DND-41 (cell line): Measurements from ENCODE around the gene ISG20L2.

Experiments used
- CTCF ChIP-seq: IDR thresholded peaks from 2 replicates; pipeline ENCODE4 v1.5.1; 2012; ENCODE audit warnings: borderline replicate concordance, low read length, moderate library complexity, mild to moderate bottlenecking; ENCODE audit not compliant: poor library complexity, severe bottlenecking; ENCODE audit errors: extremely low read depth
- EZH2 ChIP-seq: IDR thresholded peaks from 3 replicates; pipeline ENCODE4 v1.6.1; 2012; ENCODE audit warnings: borderline replicate concordance, low read depth, mild to moderate bottlenecking, moderate library complexity, low read length, inconsistent platforms; ENCODE audit not compliant: severe bottlenecking

- TF ChIP-seq CTCF (no peak), EZH2 (no peak)
These were observed 47.2 kb downstream of the ISG20L2 start for GRCh38 chr1:156681196-156681960.
